GF-D8 (cell line): ENCODE measurements around the gene SCLT1.
"Not testable (repeated sequence)": the region's sequence is repeated elsewhere in the genome, so short reads cannot be mapped to it uniquely, and the experiment has no call there.

Source experiments
- DNase-seq: peaks from one replicate; lab custom pipeline; 2025; lab: John Stamatoyannopoulos, UW

SCLT1 gene

GRCh38 chr4:129069537-129069936, 23.8 kb downstream of the SCLT1 start:
- not testable (repeated sequence) for DNase-seq

- DNase-seq, result no peak
Observed at GRCh38 chr4:129064717-129065116, 28.6 kb downstream of the SCLT1 start.

- no peak for DNase-seq
Observed at GRCh38 chr4:129063640-129064039, 29.7 kb downstream of the SCLT1 start.

- no peak for DNase-seq
Observed at GRCh38 chr4:129062580-129062979, 30.8 kb downstream of the SCLT1 start.

- DNase-seq, result no peak
Observed at GRCh38 chr4:129059028-129059427, 34.3 kb downstream of the SCLT1 start.

- no peak for DNase-seq
Observed at GRCh38 chr4:129046055-129046959, 47.0 kb downstream of the SCLT1 start.

- no peak for DNase-seq
Observed at GRCh38 chr4:129043523-129043922, 49.8 kb downstream of the SCLT1 start.

GRCh38 chr4:129040471-129040870, 52.9 kb downstream of the SCLT1 start:
- no peak for DNase-seq

- DNase-seq, result no peak
Observed at GRCh38 chr4:129037093-129037492, 56.2 kb downstream of the SCLT1 start.

- DNase-seq, result no peak
Observed at GRCh38 chr4:129014566-129015509, 78.5 kb downstream of the SCLT1 start.

- no peak for DNase-seq
Observed at GRCh38 chr4:129008096-129008495, 85.2 kb downstream of the SCLT1 start.

- DNase-seq, result no peak
Observed at GRCh38 chr4:128986908-128987307, 106.4 kb downstream of the SCLT1 start.

- no peak for DNase-seq
Observed at GRCh38 chr4:128986019-128986418, 107.3 kb downstream of the SCLT1 start.

GRCh38 chr4:128983771-128984485, 109.4 kb downstream of the SCLT1 start:
- DNase-seq, result peak; percentile 1

- DNase-seq, result no peak
Observed at GRCh38 chr4:128981377-128981776, 112.0 kb downstream of the SCLT1 start.

- no peak for DNase-seq
Observed at GRCh38 chr4:128980816-128981326, 112.5 kb downstream of the SCLT1 start.

GRCh38 chr4:128979934-128980333, 113.4 kb downstream of the SCLT1 start:
- no peak for DNase-seq

- no peak for DNase-seq
Observed at GRCh38 chr4:128978985-128979384, 114.4 kb downstream of the SCLT1 start.

GRCh38 chr4:128974136-128974581, 119.2 kb downstream of the SCLT1 start:
- DNase-seq, result no peak

- DNase-seq, result no peak
Observed at GRCh38 chr4:128973384-128973783, 120.0 kb downstream of the SCLT1 start.

- no peak for DNase-seq
Observed at GRCh38 chr4:128961405-128961804, 131.9 kb downstream of the SCLT1 start.

GRCh38 chr4:128958194-128958593, 135.1 kb downstream of the SCLT1 start:
- DNase-seq, result peak; percentile 17
